ENCODE measurements around the gene TNFSF18. TPM values are rescaled to one million over a fixed set of nuclear protein-coding genes. Genes with fewer than 3 reads are reported as not detected.

TNFSF18 gene
- total and polyA plus RNA-seq, 4 experiments from 2014 or later: not detected

GRCh38 chr1:173016419-173016818 is 34.3 kb downstream of the TNFSF18 start:
- ChIA-PET CTCF (ENCODE audit: partially characterized antibody) (no interaction called here), POLR2A (ENCODE audit: partially characterized antibody) (no interaction called here)
- no peak overlapping the region for H3K27ac ChIP-seq (ENCODE audit: low read depth, low read length)
- intact Hi-C loops (cut with micrococcal nuclease): no loop called here
- no peaks in the 10 kb centered on the region for H3K27me3 ChIP-seq (ENCODE audit: insufficient read depth, low read length)
- no peak overlapping the region for H3K4me3 Mint-ChIP-seq
- no peaks in the 10 kb centered on the region for H3K36me3 ChIP-seq (ENCODE audit: insufficient read depth, low read length)
- no peak overlapping the region for H3K4me3 ChIP-seq (ENCODE audit: low read length in 2 of 2)
- no peaks in the 10 kb centered on the region for H3K36me3 Mint-ChIP-seq
- H3K27me3 Mint-ChIP-seq: peaks cover 0 to 9% of the 10 kb centered on the region in 2 donors
- H3K9me3 ChIP-seq (ENCODE audit: control insufficient read depth in 1 of 2, low read length in 2 of 2): no peaks in the 10 kb centered on the region
- H3K9me3 Mint-ChIP-seq: no peaks in the 10 kb centered on the region
- no peaks in the 10 kb centered on the region for H3K4me1 ChIP-seq (ENCODE audit: insufficient read depth, low read length)
- H3K4me1 Mint-ChIP-seq: peaks cover 0 to 4% (median under 1%) of the 10 kb centered on the region in 4 donors
- no peak overlapping the region for H3K27ac Mint-ChIP-seq
- DNase-seq: no peak

- intact Hi-C loops (cut with micrococcal nuclease): no loop called here
- Histone ChIP-seq H3K36me3 (ENCODE audit: insufficient read depth, low read length) (no peaks in the 10 kb centered on the region), H3K4me3 (ENCODE audit: low read length in 2 of 2) (no peak overlapping the region), H3K4me1 (ENCODE audit: insufficient read depth, low read length) (no peaks in the 10 kb centered on the region), H3K27me3 (ENCODE audit: insufficient read depth, low read length) (no peaks in the 10 kb centered on the region), H3K27ac (ENCODE audit: low read depth, low read length) (no peak overlapping the region), H3K9me3 (ENCODE audit: control insufficient read depth in 1 of 2, low read length in 2 of 2) (no peaks in the 10 kb centered on the region)
- Mint-ChIP-seq H3K4me3 (no peak overlapping the region), H3K27me3 (peaks cover 0 to 10% of the 10 kb centered on the region in 2 donors), H3K4me1 (peaks cover 0 to 4% (median under 1%) of the 10 kb centered on the region in 4 donors), H3K9me3 (no peaks in the 10 kb centered on the region), H3K36me3 (no peaks in the 10 kb centered on the region), H3K27ac (no peak overlapping the region)
- CTCF ChIA-PET (ENCODE audit: partially characterized antibody): interaction anchor here (1.2 to 1.3 kb wide), 2 partner anchors 22 to 189 kb away, joined by 3 read pairs; no protein-coding TSS in a partner anchor
- POLR2A ChIA-PET (ENCODE audit: partially characterized antibody): no interaction called here
- DNase-seq: no peak
Observed at GRCh38 chr1:173015629-173016028, 35.1 kb downstream of the TNFSF18 start.

- intact Hi-C loops (cut with micrococcal nuclease): no loop called here
Observed at GRCh38 chr1:173014160-173014559, 36.6 kb downstream of the TNFSF18 start.

GRCh38 chr1:173012126-173012525 is 38.6 kb downstream of the TNFSF18 start:
- DNase-seq: no peak
- H3K27me3 Mint-ChIP-seq: peaks cover 0 to 12% of the 10 kb centered on the region in 2 donors
- intact Hi-C loops (cut with micrococcal nuclease): no loop called here
- peaks cover 0 to 1% (median 0%) of the 10 kb centered on the region in 4 donors for H3K4me1 Mint-ChIP-seq
- Histone ChIP-seq H3K27me3 (ENCODE audit: insufficient read depth, low read length) (no peaks in the 10 kb centered on the region), H3K27ac (ENCODE audit: low read depth, low read length) (no peak overlapping the region), H3K4me1 (ENCODE audit: insufficient read depth, low read length) (no peaks in the 10 kb centered on the region), H3K9me3 (ENCODE audit: control insufficient read depth in 1 of 2, low read length in 2 of 2) (no peaks in the 10 kb centered on the region), H3K4me3 (ENCODE audit: low read length in 2 of 2) (no peak overlapping the region), H3K36me3 (ENCODE audit: insufficient read depth, low read length) (no peaks in the 10 kb centered on the region)
- POLR2A ChIA-PET (ENCODE audit: partially characterized antibody): no interaction called here
- peaks cover 0 to 1% (median 0%) of the 10 kb centered on the region in 8 donors for H3K9me3 Mint-ChIP-seq
- H3K36me3 Mint-ChIP-seq: peaks cover 0 to 4% of the 10 kb centered on the region in 2 donors
- CTCF ChIA-PET (ENCODE audit: partially characterized antibody): no interaction called here
- H3K27ac Mint-ChIP-seq: no peak overlapping the region
- H3K4me3 Mint-ChIP-seq: no peak overlapping the region

More at GRCh38 chr1:173014160-173014559, 36.6 kb downstream of the TNFSF18 start:
- Histone ChIP-seq H3K36me3 (ENCODE audit: insufficient read depth, low read length) (no peaks in the 10 kb centered on the region), H3K4me3 (ENCODE audit: low read length in 2 of 2) (no peak overlapping the region), H3K27me3 (ENCODE audit: insufficient read depth, low read length) (no peaks in the 10 kb centered on the region), H3K4me1 (ENCODE audit: insufficient read depth, low read length) (no peaks in the 10 kb centered on the region), H3K9me3 (ENCODE audit: control insufficient read depth in 1 of 2, low read length in 2 of 2) (no peaks in the 10 kb centered on the region), H3K27ac (ENCODE audit: low read depth, low read length) (no peak overlapping the region)
- H3K27ac Mint-ChIP-seq: no peak overlapping the region
- ChIA-PET CTCF (ENCODE audit: partially characterized antibody) (interaction anchor here (1.3 kb wide), 1 partner anchor 21 kb away, joined by 3 read pairs; no protein-coding TSS in a partner anchor), POLR2A (ENCODE audit: partially characterized antibody) (no interaction called here)
- H3K4me3 Mint-ChIP-seq: no peak overlapping the region
- H3K27me3 Mint-ChIP-seq: peaks cover 0 to 10% of the 10 kb centered on the region in 2 donors
- peaks cover 0 to 4% (median under 1%) of the 10 kb centered on the region in 4 donors for H3K4me1 Mint-ChIP-seq
- H3K9me3 Mint-ChIP-seq: no peaks in the 10 kb centered on the region
- H3K36me3 Mint-ChIP-seq: no peaks in the 10 kb centered on the region
- no peak for DNase-seq

- Histone ChIP-seq H3K4me3 (ENCODE audit: low read length in 2 of 2) (no peak overlapping the region), H3K9me3 (ENCODE audit: control insufficient read depth in 1 of 2, low read length in 2 of 2) (no peaks in the 10 kb centered on the region), H3K27me3 (ENCODE audit: insufficient read depth, low read length) (no peaks in the 10 kb centered on the region), H3K4me1 (ENCODE audit: insufficient read depth, low read length) (no peaks in the 10 kb centered on the region), H3K36me3 (ENCODE audit: insufficient read depth, low read length) (no peaks in the 10 kb centered on the region), H3K27ac (ENCODE audit: low read depth, low read length) (no peak overlapping the region)
- ChIA-PET POLR2A (ENCODE audit: partially characterized antibody) (no interaction called here), CTCF (ENCODE audit: partially characterized antibody) (interaction anchor here (1.4 kb wide), 1 partner anchor 10 kb away, joined by 3 read pairs; no protein-coding TSS in a partner anchor)
- Mint-ChIP-seq H3K27ac (no peak overlapping the region), H3K4me1 (peaks cover 6 to 17% (median 8%) of the 10 kb centered on the region in 4 donors), H3K4me3 (no peak overlapping the region), H3K9me3 (peaks cover 0 to 1% (median 0%) of the 10 kb centered on the region in 8 donors), H3K27me3 (peaks cover 0 to 12% of the 10 kb centered on the region in 2 donors), H3K36me3 (peaks cover 0 to 4% of the 10 kb centered on the region in 2 donors)
- intact Hi-C loops (cut with micrococcal nuclease): no loop called here
- no peak for DNase-seq
Observed at GRCh38 chr1:173009597-173009996, 41.1 kb downstream of the TNFSF18 start.

- H3K4me1 Mint-ChIP-seq: peaks cover 6 to 17% (median 8%) of the 10 kb centered on the region in 4 donors
- H3K27ac Mint-ChIP-seq: peak overlapping the region in 1 of 7 donors; percentile 54
- ChIA-PET POLR2A (ENCODE audit: partially characterized antibody) (no interaction called here), CTCF (ENCODE audit: partially characterized antibody) (no interaction called here)
- peaks cover 0 to 1% of the 10 kb centered on the region in 2 donors for H3K27me3 Mint-ChIP-seq
- Histone ChIP-seq H3K27ac (ENCODE audit: low read depth, low read length) (no peak overlapping the region), H3K4me3 (ENCODE audit: low read length in 2 of 2) (no peak overlapping the region), H3K27me3 (ENCODE audit: insufficient read depth, low read length) (no peaks in the 10 kb centered on the region), H3K36me3 (ENCODE audit: insufficient read depth, low read length) (no peaks in the 10 kb centered on the region), H3K9me3 (ENCODE audit: control insufficient read depth in 1 of 2, low read length in 2 of 2) (no peaks in the 10 kb centered on the region), H3K4me1 (ENCODE audit: insufficient read depth, low read length) (no peaks in the 10 kb centered on the region)
- intact Hi-C loops (cut with micrococcal nuclease): no loop called here
- H3K9me3 Mint-ChIP-seq: peaks cover 0 to 17% (median 10%) of the 10 kb centered on the region in 8 donors
- H3K36me3 Mint-ChIP-seq: peaks cover 1 to 9% of the 10 kb centered on the region in 2 donors
- no peak for DNase-seq
- H3K4me3 Mint-ChIP-seq: no peak overlapping the region
Observed at GRCh38 chr1:173005196-173005864, 45.4 kb downstream of the TNFSF18 start.

GRCh38 chr1:173002891-173003838 is 47.6 kb downstream of the TNFSF18 start:
- H3K9me3 Mint-ChIP-seq: peaks cover 0 to 17% (median 13%) of the 10 kb centered on the region in 8 donors
- peaks cover 6 to 17% (median 7%) of the 10 kb centered on the region in 4 donors for H3K4me1 Mint-ChIP-seq
- no peak for DNase-seq
- no peak overlapping the region for H3K27ac ChIP-seq (ENCODE audit: low read depth, low read length)
- intact Hi-C loops (cut with micrococcal nuclease): no loop called here
- ChIA-PET CTCF (ENCODE audit: partially characterized antibody) (no interaction called here), POLR2A (ENCODE audit: partially characterized antibody) (no interaction called here)
- H3K9me3 ChIP-seq (ENCODE audit: control insufficient read depth in 1 of 2, low read length in 2 of 2): no peaks in the 10 kb centered on the region
- H3K4me1 ChIP-seq (ENCODE audit: insufficient read depth, low read length): no peaks in the 10 kb centered on the region
- H3K27me3 ChIP-seq (ENCODE audit: insufficient read depth, low read length): no peaks in the 10 kb centered on the region
- H3K36me3 ChIP-seq (ENCODE audit: insufficient read depth, low read length): no peaks in the 10 kb centered on the region
- H3K4me3 Mint-ChIP-seq: no peak overlapping the region
- no peak overlapping the region for H3K27ac Mint-ChIP-seq
- H3K4me3 ChIP-seq (ENCODE audit: low read length in 2 of 2): no peak overlapping the region
- peaks cover 0 to 1% of the 10 kb centered on the region in 2 donors for H3K27me3 Mint-ChIP-seq
- H3K36me3 Mint-ChIP-seq: peaks cover 1 to 5% of the 10 kb centered on the region in 2 donors
